ENCODE measurements around the gene TMPO. TPM values are rescaled to one million over a fixed set of nuclear protein-coding genes. Genes with fewer than 3 reads are reported as not detected.

Gene TMPO
- total RNA-seq, 1 experiment from 2014 or later: 202 TPM

GRCh38 chr12:98466640-98467400, 48.6 kb upstream of the TMPO start:
- Histone ChIP-seq H3K79me2 (ENCODE audit: insufficient read depth, low read length) (no peaks in the 10 kb centered on the region), H3K18ac (ENCODE audit: insufficient read length, low read depth, low read length) (no peak overlapping the region), H3K9me3 (ENCODE audit: control insufficient read depth, low read depth, low read length) (no peaks in the 10 kb centered on the region), H4K20me1 (ENCODE audit: control insufficient read depth, insufficient read depth, insufficient read length) (no peaks in the 10 kb centered on the region), H4K5ac (ENCODE audit: insufficient read length, low read depth, low read length) (no peak overlapping the region), H4K8ac (replicated peaks; ENCODE audit: insufficient read length, low read depth, low read length) (no peak overlapping the region), H3K9ac (ENCODE audit: extremely low read depth, insufficient read length, low read length) (no peak overlapping the region), H3T11ph (ENCODE audit: low read length) (no peak overlapping the region), H3K27me3 (ENCODE audit: insufficient read depth, low read length) (no peaks in the 10 kb centered on the region), H3K4me1 (ENCODE audit: insufficient read depth, low read length) (no peaks in the 10 kb centered on the region), H3K14ac (ENCODE audit: insufficient read depth, low read length) (no peak overlapping the region), H4K91ac (ENCODE audit: insufficient read length, low read depth, low read length) (no peak overlapping the region), H3K4me2 (ENCODE audit: insufficient read depth, insufficient read length, low read length) (no peak overlapping the region), H2BK5ac (ENCODE audit: insufficient read length, low read length) (no peak overlapping the region), H2BK12ac (ENCODE audit: insufficient read length, low read depth, low read length) (no peak overlapping the region), H3K23ac (ENCODE audit: insufficient read length, low read depth, low read length) (no peak overlapping the region), H2BK20ac (ENCODE audit: low read depth, low read length, poor library complexity, severe bottlenecking) (no peak overlapping the region), H2BK15ac (ENCODE audit: low read depth, low read length) (no peak overlapping the region), H3K4ac (ENCODE audit: low read depth, low read length) (no peak overlapping the region), H3K27ac (ENCODE audit: insufficient read length, low read depth, low read length) (no peak overlapping the region), H3K79me1 (ENCODE audit: insufficient read depth, low read depth, low read length, poor library complexity, severe bottlenecking) (no peaks in the 10 kb centered on the region), H3K56ac (ENCODE audit: insufficient read length, low read depth, low read length) (no peak overlapping the region), H2AFZ (ENCODE audit: low read length) (no peak overlapping the region), H2BK120ac (ENCODE audit: low read depth, low read length, poor library complexity, severe bottlenecking) (no peak overlapping the region), H2AK5ac (ENCODE audit: insufficient read length, low read length) (no peak overlapping the region), H3K23me2 (ENCODE audit: insufficient read length, low read depth, low read length, poor library complexity, severe bottlenecking) (no peaks in the 10 kb centered on the region)
- no CpG with 5 or more reads among the region's 5 CpGs for WGBS (ENCODE audit: extremely low coverage, insufficient read length, low lambda C conversion rate)
- no peaks in the 10 kb centered on the region; the same call in 1 of the 2 replicates for H3K27me3 Mint-ChIP-seq (ENCODE audit: low read depth)
- no peak overlapping the region for H3K4me3 Mint-ChIP-seq
- DNase-seq: no peak
- TF ChIP-seq CTCF (conservative IDR thresholded peaks at IDR 0.05): no peak
- no peaks in the 10 kb centered on the region for H3K9me3 Mint-ChIP-seq
- H3K27ac Mint-ChIP-seq: no peak overlapping the region
- no peaks in the 10 kb centered on the region for H3K36me3 Mint-ChIP-seq (ENCODE audit: insufficient read depth in 1 of 3, low read depth in 3 of 3)
- H3K4me1 Mint-ChIP-seq: no peaks in the 10 kb centered on the region
